ENCODE data around the gene ELMOD1.
"Not testable (repeated sequence)": the region's sequence is repeated elsewhere in the genome, so short reads cannot be mapped to it uniquely, and the experiment has no call there.

The ELMOD1 gene
- total RNA-seq = 0 to 0.17 (median 0) reads per million in 9 experiments

DNA sequence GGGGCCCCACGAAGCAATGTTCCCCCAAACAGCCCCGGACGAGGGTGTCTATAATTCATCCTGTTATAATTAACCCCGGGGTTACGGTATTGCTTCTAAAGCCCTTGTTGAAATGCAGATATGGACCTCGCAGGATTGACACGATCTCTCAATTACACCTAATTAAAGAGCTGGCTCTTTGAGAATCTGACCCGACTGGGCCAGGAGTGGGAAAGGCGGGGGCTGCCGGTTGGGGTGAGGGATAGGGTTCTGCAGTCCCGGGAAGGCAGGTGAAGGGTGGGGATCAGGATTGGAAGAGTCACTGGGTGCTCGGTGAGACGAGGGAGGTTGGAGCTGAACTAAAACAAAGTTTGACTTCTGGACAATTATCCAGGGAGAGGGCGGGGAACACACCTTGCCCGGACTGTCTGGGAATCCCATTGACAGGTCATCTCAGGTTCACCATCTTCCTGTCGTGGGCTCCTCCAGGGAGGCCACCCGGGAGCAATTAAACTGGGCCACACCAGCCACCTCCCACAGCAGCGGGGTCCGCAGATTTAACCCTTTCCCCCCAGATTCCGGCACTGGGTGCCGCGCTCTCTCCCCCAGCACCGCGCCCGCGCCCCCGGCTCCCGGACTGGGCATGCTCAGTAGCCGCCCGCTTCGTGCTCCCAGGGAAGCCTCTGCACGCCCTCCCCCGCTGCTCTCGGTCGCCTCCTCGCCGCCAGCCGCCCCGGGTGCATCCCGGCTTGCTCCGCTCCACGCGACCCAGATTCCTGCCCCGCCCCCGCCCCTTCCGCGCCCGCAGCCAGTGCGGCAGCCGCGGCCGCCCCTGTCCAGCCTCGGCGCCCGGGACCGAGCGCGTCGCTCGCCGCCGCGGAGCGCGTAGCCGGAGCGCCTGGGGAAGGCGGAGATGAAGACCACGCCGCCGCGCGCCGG is at the start of gene ELMOD1:
ELMOD1 (plus strand) TSS at position 688 of the 918 bp plus-strand sequence. CDS start 27,043 bp downstream, outside the sequence.
- peaks cover 22 to 26% of the 10 kb centered on the region in 2 donors for H3K4me1 Mint-ChIP-seq (ENCODE audit: low read depth in 2 of 2)
- peaks cover 77 to 88% of the 10 kb centered on the region in 2 donors for H3K27me3 Mint-ChIP-seq
- H3K36me3 Mint-ChIP-seq (ENCODE audit: insufficient read depth) = peaks cover 9% of the 10 kb centered on the region
- peak; percentile 57 for ATAC-seq (replicated peaks)
- H3K4me3 Mint-ChIP-seq = peak within 1 kb of the TSS; percentile 90 to 93
- no peaks in the 10 kb centered on the region for H3K9me3 Mint-ChIP-seq
- DNase-seq = peak in 2 of 3 experiments; percentile 11 to 22
- H3K27ac Mint-ChIP-seq = peak within 1 kb of the TSS; percentile 78 to 84

DNA sequence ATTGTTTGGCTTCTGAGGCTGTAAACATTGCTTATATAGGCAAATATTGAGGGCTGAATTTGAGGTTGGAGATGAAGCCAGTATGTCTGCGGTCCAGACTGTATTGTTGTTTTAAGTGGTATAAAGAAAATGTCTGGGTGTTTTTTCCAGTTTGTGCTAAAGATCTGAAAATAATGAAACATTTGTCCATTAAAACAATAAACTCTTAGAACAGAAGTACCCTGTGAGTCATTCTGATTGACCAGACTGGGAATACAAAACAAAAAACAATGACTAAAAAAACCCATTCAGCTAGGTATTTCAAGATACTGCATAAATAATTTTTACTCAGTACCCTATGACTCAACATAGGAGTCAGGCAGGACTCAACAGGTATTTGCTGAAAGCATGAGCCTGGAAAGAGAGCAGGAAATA is 45.8 kb upstream of the ELMOD1 start:
- peaks cover 2 to 13% of the 10 kb centered on the region in 2 donors for H3K4me1 Mint-ChIP-seq (ENCODE audit: low read depth in 2 of 2)
- H3K9me3 Mint-ChIP-seq = no peaks in the 10 kb centered on the region
- ATAC-seq (replicated peaks) = no peak
- H3K27ac Mint-ChIP-seq = peak overlapping the region in 1 of 2 donors; percentile 22
- no peaks in the 10 kb centered on the region for H3K27me3 Mint-ChIP-seq
- H3K4me3 Mint-ChIP-seq = no peak overlapping the region
- H3K36me3 Mint-ChIP-seq (ENCODE audit: insufficient read depth) = peaks cover 22% of the 10 kb centered on the region
- DNase-seq = no peak

DNA sequence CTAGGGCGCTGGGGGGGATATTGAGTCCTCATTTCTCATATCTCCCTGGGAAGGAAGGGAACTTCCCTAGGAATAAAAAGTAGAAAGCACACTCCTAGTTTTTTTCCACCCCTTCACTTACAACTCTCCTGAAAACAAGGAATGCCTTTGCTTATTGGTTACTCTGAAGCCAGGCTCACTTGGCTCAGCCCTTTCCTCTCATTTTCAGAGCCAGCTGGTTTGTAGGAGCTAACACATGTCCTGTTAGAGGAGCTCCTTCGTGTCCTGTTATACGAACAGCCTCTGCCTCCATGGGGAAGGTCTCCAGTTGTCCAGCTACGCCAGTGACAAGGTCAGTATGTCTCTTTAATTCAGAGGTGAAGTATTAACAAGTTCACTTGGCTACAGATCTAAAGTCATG is 43.0 kb upstream of the ELMOD1 start:
- Mint-ChIP-seq H3K27me3 (no peaks in the 10 kb centered on the region), H3K4me3 (no peak overlapping the region), H3K4me1 (ENCODE audit: low read depth in 2 of 2) (peaks cover 2 to 5% of the 10 kb centered on the region in 2 donors), H3K9me3 (no peaks in the 10 kb centered on the region), H3K36me3 (ENCODE audit: insufficient read depth) (peaks cover 46% of the 10 kb centered on the region), H3K27ac (no peak overlapping the region)
- DNase-seq = no peak
- ATAC-seq (replicated peaks) = no peak

DNA sequence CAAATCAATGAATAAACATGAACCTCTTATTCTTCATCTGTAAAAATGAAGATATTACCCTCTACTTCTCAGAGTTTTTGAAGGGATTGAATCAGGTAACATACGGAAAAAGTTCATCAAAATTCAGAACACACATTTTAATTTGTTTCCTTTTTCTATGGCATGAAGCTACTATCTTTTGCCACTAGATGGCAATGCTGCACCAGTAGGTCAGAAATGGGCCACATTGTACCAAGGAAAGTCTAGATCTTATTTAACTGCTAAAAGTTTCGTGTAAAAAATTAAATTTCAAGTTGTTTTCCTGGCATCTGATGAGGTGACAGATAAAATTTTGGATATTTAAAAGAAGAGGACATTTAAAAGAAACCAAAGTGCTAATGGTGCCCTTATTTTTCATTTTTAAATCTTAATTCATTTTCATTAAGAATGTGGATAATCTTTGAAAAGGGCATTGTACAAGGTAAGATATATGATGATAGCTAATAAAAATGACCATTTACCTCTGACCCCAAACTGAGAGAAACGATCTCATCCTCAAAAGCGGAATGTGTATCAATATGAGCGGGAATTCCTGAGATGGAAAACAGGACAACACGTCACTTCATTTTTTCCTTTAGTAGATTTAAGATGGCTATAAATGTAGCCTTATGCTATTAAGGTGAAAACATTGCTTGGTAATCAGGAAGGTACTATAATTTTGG is 41.5 kb upstream of the ELMOD1 start:
- ATAC-seq (replicated peaks) = peak; percentile 52
- Mint-ChIP-seq H3K9me3 (no peaks in the 10 kb centered on the region), H3K4me3 (no peak overlapping the region), H3K27ac (no peak overlapping the region), H3K27me3 (no peaks in the 10 kb centered on the region), H3K36me3 (ENCODE audit: insufficient read depth) (peaks cover 58% of the 10 kb centered on the region), H3K4me1 (ENCODE audit: low read depth in 2 of 2) (peaks cover 2 to 5% of the 10 kb centered on the region in 2 donors)
- DNase-seq = peak; percentile 19 to 37 (median 21)

DNA sequence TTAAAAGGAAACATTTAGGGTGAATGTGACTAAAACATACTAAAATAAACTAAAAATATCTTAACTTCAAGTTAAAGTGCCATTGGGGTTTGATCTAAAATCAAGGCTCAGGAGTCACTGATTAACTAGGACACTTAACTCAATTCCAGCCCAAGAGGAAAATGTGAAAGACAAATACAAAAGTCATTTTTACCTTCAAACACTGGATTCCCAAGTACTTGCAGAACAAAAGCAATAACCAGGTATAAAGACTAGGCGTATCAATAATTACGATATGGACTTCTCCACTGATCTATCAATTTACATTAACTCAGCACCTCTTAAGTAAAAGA is 41.0 kb upstream of the ELMOD1 start:
- H3K4me3 Mint-ChIP-seq = no peak overlapping the region
- no peak for DNase-seq
- H3K36me3 Mint-ChIP-seq (ENCODE audit: insufficient read depth) = peaks cover 57% of the 10 kb centered on the region
- H3K9me3 Mint-ChIP-seq = no peaks in the 10 kb centered on the region
- ATAC-seq (replicated peaks) = no peak
- no peaks in the 10 kb centered on the region for H3K27me3 Mint-ChIP-seq
- H3K4me1 Mint-ChIP-seq (ENCODE audit: low read depth in 2 of 2) = peaks cover under 1 to 2% of the 10 kb centered on the region in 2 donors
- H3K27ac Mint-ChIP-seq = no peak overlapping the region

DNA sequence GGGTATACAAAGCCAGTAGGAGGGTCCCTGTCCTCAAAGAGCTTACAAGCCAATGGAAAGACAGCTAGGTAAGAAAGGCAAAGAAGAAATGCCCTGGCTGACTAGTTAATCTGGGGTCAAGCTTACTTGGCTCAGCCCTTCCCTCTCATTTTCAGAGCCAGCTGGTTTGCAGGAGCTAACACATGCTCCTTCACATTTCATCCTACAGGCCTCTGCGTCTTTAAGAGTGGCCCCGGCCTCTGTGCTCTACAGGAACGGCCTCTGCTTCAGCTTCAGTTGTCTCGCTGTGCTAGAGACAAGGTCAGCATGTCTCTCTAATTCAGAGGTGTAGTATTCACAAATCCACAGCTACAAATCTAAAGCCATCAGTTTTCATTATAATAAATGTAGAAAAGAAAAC is 40.6 kb upstream of the ELMOD1 start:
- no peaks in the 10 kb centered on the region for H3K27me3 Mint-ChIP-seq
- H3K4me1 Mint-ChIP-seq (ENCODE audit: low read depth in 2 of 2) = peaks cover 0 to 2% of the 10 kb centered on the region in 2 donors
- H3K36me3 Mint-ChIP-seq (ENCODE audit: insufficient read depth) = peaks cover 60% of the 10 kb centered on the region
- H3K27ac Mint-ChIP-seq = no peak overlapping the region
- DNase-seq = no peak
- no peak overlapping the region for H3K4me3 Mint-ChIP-seq
- no peaks in the 10 kb centered on the region for H3K9me3 Mint-ChIP-seq
- ATAC-seq (replicated peaks) = no peak

DNA sequence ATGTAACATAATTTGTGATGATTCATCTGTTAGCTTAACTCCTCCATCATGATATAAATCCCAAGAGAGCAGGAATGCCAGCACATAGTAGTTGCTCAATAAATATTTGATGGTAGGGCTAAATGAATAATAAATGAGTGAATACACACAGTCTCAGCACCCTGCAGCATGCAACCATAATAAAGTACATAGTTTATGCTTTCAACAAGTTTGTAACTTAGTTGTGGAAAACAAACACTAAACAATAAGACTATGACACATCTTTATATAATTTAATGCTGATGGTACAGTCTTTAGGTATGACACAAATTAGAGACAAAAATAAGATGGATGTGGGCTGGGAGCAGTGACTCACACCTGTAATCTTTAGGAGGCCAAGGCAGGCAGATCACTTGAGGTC is 29.3 kb upstream of the ELMOD1 start:
- Mint-ChIP-seq H3K4me1 (ENCODE audit: low read depth in 2 of 2) (peaks cover 26 to 43% of the 10 kb centered on the region in 2 donors), H3K27ac (peak overlapping the region in 1 of 2 donors; percentile 29), H3K4me3 (no peak overlapping the region)

DNA sequence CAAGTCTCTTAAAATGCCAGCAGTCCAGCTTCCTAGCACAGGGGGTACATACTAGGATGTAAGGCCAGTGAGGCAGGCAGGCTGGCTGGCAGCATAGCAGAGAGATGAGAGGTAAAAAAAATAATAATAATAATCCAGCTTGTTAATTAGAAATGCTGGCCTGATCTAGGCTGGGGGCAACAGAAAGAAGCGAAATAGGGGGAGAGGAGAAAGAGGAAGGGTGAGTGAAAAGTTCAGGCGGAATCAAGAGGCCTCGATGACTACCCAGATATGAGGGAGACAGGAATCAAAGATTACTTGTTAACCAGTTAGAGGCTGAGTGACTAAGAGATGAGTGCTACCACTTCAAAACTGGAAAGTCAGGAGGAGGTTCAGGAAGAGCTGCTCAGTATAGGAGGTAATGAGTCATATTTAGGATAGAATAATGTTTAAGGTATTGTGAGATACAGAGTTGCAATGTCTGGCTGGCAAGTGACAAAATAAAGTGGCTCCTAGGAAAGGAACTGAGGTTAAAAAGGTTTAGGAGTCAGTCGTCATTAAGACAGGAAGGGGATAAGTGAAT is 28.2 kb upstream of the ELMOD1 start:
- Mint-ChIP-seq H3K27me3 (no peaks in the 10 kb centered on the region), H3K4me1 (ENCODE audit: low read depth in 2 of 2) (peaks cover 26 to 45% of the 10 kb centered on the region in 2 donors), H3K9me3 (no peaks in the 10 kb centered on the region), H3K27ac (peak overlapping the region; percentile 29 to 51), H3K4me3 (no peak overlapping the region), H3K36me3 (ENCODE audit: insufficient read depth) (peaks cover 15% of the 10 kb centered on the region)
- DNase-seq (no peak), ATAC-seq (replicated peaks) (no peak)

More for the DNA sequence above, 29.3 kb upstream of the ELMOD1 start:
- H3K9me3 Mint-ChIP-seq = no peaks in the 10 kb centered on the region
- DNase-seq = no peak
- ATAC-seq (replicated peaks) = no peak
- H3K36me3 Mint-ChIP-seq (ENCODE audit: insufficient read depth) = peaks cover 15% of the 10 kb centered on the region
- H3K27me3 Mint-ChIP-seq = no peaks in the 10 kb centered on the region

DNA sequence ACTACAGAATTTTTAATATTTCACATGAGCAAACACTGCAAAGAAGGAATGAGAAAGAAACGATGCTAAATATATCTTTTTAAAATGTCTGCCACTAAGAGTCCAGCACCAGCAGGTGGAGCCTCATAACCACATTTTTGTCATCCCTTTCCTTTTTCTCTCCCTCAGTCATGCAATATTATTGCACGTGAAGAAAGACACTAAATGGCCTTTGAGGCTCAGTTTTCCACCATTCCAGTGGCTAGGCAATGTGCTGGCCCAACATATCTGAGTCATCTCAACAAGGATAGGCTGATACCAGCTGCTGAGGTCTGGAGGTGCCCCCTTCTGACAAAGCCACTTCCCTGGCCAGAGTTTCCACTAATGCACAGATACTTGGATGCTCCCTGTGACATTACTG is 27.2 kb upstream of the ELMOD1 start:
- ATAC-seq (replicated peaks) = no peak
- DNase-seq = peak; percentile 11 to 19 (median 12)
- H3K27ac Mint-ChIP-seq = no peak overlapping the region
- H3K27me3 Mint-ChIP-seq = no peaks in the 10 kb centered on the region
- H3K9me3 Mint-ChIP-seq = no peaks in the 10 kb centered on the region
- H3K4me1 Mint-ChIP-seq (ENCODE audit: low read depth in 2 of 2) = peaks cover 26 to 45% of the 10 kb centered on the region in 2 donors
- peak overlapping the region in 1 of 2 donors; percentile 15 for H3K4me3 Mint-ChIP-seq
- peaks cover 14% of the 10 kb centered on the region for H3K36me3 Mint-ChIP-seq (ENCODE audit: insufficient read depth)

DNA sequence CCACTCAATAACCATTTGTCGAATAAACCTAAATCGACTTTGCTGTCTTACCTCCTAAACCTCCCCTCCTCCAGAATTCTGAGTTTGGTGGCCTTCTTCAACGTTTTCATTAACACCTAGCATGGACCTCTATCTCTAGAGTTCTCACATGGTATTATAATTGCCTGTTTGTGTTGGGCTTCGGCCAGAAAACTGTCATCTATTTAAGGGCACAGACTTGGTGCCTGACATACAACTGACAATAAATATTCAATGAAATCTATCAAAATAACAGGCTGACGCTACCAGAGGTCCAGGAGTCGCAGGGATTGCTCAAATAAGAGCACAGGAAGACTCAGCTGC is 26.1 kb upstream of the ELMOD1 start:
- DNase-seq (peak in 1 of 3 experiments; percentile 8), ATAC-seq (replicated peaks) (no peak)
- Mint-ChIP-seq H3K4me3 (peak overlapping the region; percentile 94 to 98), H3K36me3 (ENCODE audit: insufficient read depth) (peaks cover 2% of the 10 kb centered on the region), H3K27me3 (no peaks in the 10 kb centered on the region), H3K27ac (peak overlapping the region; percentile 95), H3K4me1 (ENCODE audit: low read depth in 2 of 2) (peaks cover 26 to 45% of the 10 kb centered on the region in 2 donors), H3K9me3 (no peaks in the 10 kb centered on the region)

DNA sequence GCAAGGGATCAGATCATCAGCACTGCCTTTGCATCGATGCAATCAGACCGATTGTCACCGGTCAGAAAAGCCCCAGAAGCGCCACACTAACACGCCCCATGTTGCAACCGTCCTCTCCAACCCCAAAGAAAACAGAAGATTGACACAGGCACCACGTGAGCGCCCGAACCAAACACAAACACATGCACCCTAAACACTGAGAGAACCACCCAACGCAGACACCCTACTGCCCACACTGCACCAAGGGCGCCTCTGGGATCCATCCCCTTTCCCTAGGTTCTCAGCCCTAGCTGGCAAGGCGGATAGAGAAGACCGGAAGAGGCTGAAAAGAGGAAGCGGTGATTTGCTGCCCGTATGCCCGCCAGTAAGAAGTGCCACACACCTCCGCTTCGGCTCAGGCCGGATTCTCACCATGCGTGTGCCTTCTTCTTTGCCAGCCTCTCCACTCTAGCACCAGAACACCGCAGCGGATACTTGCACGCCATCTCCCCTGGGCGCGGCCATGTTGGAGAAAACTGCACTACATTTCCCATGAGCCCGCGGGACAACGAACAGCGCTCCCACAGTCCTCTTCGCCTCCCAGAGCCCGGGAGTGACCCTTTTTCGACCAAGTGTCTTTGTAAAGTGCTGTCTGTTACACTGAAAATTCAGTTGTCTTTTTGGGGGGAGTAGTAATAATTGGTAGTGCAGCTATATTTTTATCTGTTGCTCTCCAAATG is 25.6 kb upstream of the ELMOD1 start, which contains the start of gene ALKBH8:
ALKBH8 (minus strand) TSS at position 517 of the 719 bp plus-strand sequence. CDS start 4,842 bp downstream, outside the sequence.
- Mint-ChIP-seq H3K36me3 (ENCODE audit: insufficient read depth) (no peaks in the 10 kb centered on the region), H3K27me3 (no peaks in the 10 kb centered on the region), H3K27ac (peak within 1 kb of the TSS; percentile 95), H3K4me3 (peak within 1 kb of the TSS; percentile 94 to 98), H3K9me3 (no peaks in the 10 kb centered on the region), H3K4me1 (ENCODE audit: low read depth in 2 of 2) (peaks cover 26 to 45% of the 10 kb centered on the region in 2 donors)
- DNase-seq (peak; percentile 70 to 79 (median 72)), ATAC-seq (replicated peaks) (peak; percentile 91)

DNA sequence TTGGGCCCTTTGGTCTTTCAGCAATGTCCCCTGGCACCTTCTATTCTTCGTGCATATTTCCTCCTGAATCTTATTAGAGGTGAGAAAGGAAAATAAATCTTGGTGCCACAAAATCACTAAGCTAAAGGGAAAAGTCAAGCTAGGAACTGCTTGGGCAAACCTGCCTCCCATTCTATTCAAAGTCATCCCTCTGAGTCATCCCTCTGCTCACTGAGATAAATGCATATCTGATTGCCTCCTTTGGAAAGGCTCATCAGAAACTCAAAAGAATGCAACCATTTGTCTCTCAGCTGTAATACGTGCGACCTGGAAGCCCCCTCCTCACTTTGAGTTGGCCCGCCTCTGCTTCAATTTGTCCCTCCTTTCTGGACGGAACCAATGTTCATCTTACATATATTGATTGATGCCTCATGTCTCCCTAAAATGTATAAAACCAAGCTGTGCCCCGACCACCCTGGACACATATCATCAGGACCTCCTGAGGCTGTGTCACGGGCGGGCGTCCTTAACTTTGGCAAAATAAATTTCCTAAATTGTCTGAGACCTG is 24.9 kb upstream of the ELMOD1 start:
- H3K4me1 Mint-ChIP-seq (ENCODE audit: low read depth in 2 of 2) = peaks cover 26 to 43% of the 10 kb centered on the region in 2 donors
- H3K4me3 Mint-ChIP-seq = peak overlapping the region; percentile 94 to 98
- DNase-seq; H3K36me3 Mint-ChIP-seq (ENCODE audit: insufficient read depth); H3K27me3 Mint-ChIP-seq; ATAC-seq (replicated peaks); H3K9me3 Mint-ChIP-seq: not testable (repeated sequence)
- peak overlapping the region; percentile 95 for H3K27ac Mint-ChIP-seq
